RWPE2 (cell line): Measurements from ENCODE around the gene QRICH1.
A peak's percentile ranks its signal among the peaks of the same experiment; 100 is the strongest.

Experiments
- ATAC-seq: fragments of 200-7000 bp; cut with Tn5 transposase; 3 replicates; pipeline ENCODE4 v1.9.1; 2021; ENCODE audit warnings: low read depth
- DNase-seq: peaks from one replicate; pipeline ENCODE4 v3.0.0-alpha.2; 2020; ENCODE audit warnings: low spot score
- H3K27ac ChIP-seq: fragments of 450-650 bp; 2 replicates; pipeline ENCODE4 v1.5.1; 2017; ENCODE audit warnings: mild to moderate bottlenecking; ENCODE audit not compliant: poor library complexity, severe bottlenecking
- H3K27me3 ChIP-seq: fragments of 250-450 bp; sonication (Bioruptor Pico); 2 replicates; pipeline ENCODE4 v1.5.1; 2021; ENCODE audit warnings: mild to moderate bottlenecking, moderate library complexity; ENCODE audit not compliant: insufficient read depth, poor library complexity, severe bottlenecking
- H3K36me3 ChIP-seq: fragments of 250-450 bp; sonication (Bioruptor Pico); 2 replicates; pipeline ENCODE4 v1.5.1; 2020; ENCODE audit warnings: low read depth, mild to moderate bottlenecking, moderate library complexity
- H3K4me1 ChIP-seq: fragments of 250-450 bp; sonication (Bioruptor Pico); 2 replicates; pipeline ENCODE4 v1.5.1; 2021; ENCODE audit warnings: mild to moderate bottlenecking, moderate library complexity; ENCODE audit not compliant: insufficient read depth, poor library complexity, severe bottlenecking
- H3K4me3 ChIP-seq: fragments of 250-450 bp; sonication (Bioruptor Pico); 2 replicates; pipeline ENCODE4 v1.5.1; 2021; ENCODE audit warnings: mild to moderate bottlenecking, moderate library complexity; ENCODE audit not compliant: severe bottlenecking
- H3K9me3 ChIP-seq: fragments of 250-450 bp; sonication (Bioruptor Pico); 2 replicates; pipeline ENCODE4 v1.5.1; 2021; ENCODE audit warnings: mild to moderate bottlenecking, moderate library complexity; ENCODE audit not compliant: severe bottlenecking
- CTCF ChIP-seq: fragments of 450-650 bp; IDR thresholded peaks from one replicate; pipeline ENCODE4 v1.5.1; 2017; ENCODE audit warnings: mild to moderate bottlenecking, moderate library complexity; ENCODE audit not compliant: poor library complexity, severe bottlenecking

QRICH1 gene

GRCh38 chr3:49016414-49017228 is 77.2 kb downstream of the QRICH1 start:
- H3K4me1 ChIP-seq: peaks cover 4% of the 10 kb centered on the region
- peaks cover 53% of the 10 kb centered on the region for H3K36me3 ChIP-seq
- DNase-seq (no peak), ATAC-seq (no peak)
- no peak for TF ChIP-seq CTCF
- H3K27ac ChIP-seq: peak overlapping the region; percentile 88
- no peak overlapping the region for H3K4me3 ChIP-seq
- H3K27me3 ChIP-seq: no peaks in the 10 kb centered on the region
- no peaks in the 10 kb centered on the region for H3K9me3 ChIP-seq

- TF ChIP-seq CTCF: no peak
- H3K4me3 ChIP-seq: no peak overlapping the region
- ATAC-seq: no peak
- H3K36me3 ChIP-seq: peaks cover 58% of the 10 kb centered on the region
- no peak for DNase-seq
- no peak overlapping the region for H3K27ac ChIP-seq
- no peaks in the 10 kb centered on the region for H3K27me3 ChIP-seq
- H3K4me1 ChIP-seq: peaks cover 4% of the 10 kb centered on the region
- H3K9me3 ChIP-seq: no peaks in the 10 kb centered on the region
Observed at GRCh38 chr3:49015765-49016164, 78.1 kb downstream of the QRICH1 start.

- Histone ChIP-seq H3K9me3 (no peaks in the 10 kb centered on the region), H3K4me1 (peaks cover 4% of the 10 kb centered on the region), H3K4me3 (no peak overlapping the region), H3K36me3 (peaks cover 58% of the 10 kb centered on the region), H3K27me3 (no peaks in the 10 kb centered on the region), H3K27ac (no peak overlapping the region)
- no peak for TF ChIP-seq CTCF
- DNase-seq (no peak), ATAC-seq (no peak)
Observed at GRCh38 chr3:49015072-49015471, 78.8 kb downstream of the QRICH1 start.

- Histone ChIP-seq H3K27me3 (no peaks in the 10 kb centered on the region), H3K27ac (no peak overlapping the region), H3K4me1 (no peaks in the 10 kb centered on the region), H3K9me3 (no peaks in the 10 kb centered on the region), H3K36me3 (peaks cover 58% of the 10 kb centered on the region), H3K4me3 (no peak overlapping the region)
- DNase-seq (no peak), ATAC-seq (peak; percentile 33; the same call in 2 of the 3 replicates)
- peak; percentile 54 for TF ChIP-seq CTCF
Observed at GRCh38 chr3:49013738-49014660, 79.9 kb downstream of the QRICH1 start.
